Measurements from ENCODE around the gene FAM83C.
"Not testable (repeated sequence)": the region's sequence is repeated elsewhere in the genome, so short reads cannot be mapped to it uniquely, and the experiment has no call there.

The FAM83C gene

GRCh38 chr20:35318502-35319157 is 26.4 kb upstream of the FAM83C start:
- no peak for DNase-seq (ENCODE audit: low read depth)

GRCh38 chr20:35317416-35318210 is 25.4 kb upstream of the FAM83C start:
- DNase-seq (ENCODE audit: low read depth), result no peak

DNA sequence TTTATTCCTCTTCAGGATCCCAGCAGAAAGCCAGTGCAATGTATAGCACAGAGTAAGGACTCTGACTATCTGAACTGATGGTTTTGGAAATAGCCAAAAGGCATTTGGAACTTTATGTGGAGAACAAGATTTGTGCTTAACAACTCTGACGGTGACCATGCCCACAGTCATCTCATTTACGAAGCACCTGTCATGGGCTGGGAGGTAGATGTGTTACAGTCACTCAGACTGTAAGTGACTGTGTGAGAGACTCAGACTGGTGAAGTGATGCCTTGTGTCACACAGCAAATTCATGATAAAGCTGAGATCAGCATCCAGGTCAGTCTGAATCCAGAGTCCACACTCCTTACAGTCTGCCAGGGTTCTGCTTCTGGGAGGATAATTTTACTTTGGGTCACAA is 23.9 kb upstream of the FAM83C start:
- no peak for DNase-seq (ENCODE audit: low read depth)

DNA sequence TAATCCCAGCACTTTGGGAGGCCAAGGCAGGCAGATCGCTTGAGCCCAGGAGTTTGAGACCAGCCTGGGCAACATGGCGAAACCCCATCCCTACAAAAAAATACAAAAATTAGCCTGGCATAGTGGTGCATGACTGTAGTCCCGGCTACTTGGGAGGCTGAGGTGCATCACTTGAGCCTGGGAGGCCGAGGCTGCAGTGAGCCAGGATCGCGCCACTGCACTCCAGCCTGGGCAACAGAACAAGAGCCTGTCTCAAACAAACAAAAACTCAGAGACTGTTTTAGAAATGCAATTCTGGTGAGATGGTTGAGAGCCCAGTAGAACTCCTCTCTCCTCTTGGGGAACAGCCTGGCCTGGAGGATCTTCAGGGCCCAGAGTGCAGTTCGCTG is 23.4 kb upstream of the FAM83C start:
- not testable (repeated sequence) for DNase-seq (ENCODE audit: low read depth)

DNA sequence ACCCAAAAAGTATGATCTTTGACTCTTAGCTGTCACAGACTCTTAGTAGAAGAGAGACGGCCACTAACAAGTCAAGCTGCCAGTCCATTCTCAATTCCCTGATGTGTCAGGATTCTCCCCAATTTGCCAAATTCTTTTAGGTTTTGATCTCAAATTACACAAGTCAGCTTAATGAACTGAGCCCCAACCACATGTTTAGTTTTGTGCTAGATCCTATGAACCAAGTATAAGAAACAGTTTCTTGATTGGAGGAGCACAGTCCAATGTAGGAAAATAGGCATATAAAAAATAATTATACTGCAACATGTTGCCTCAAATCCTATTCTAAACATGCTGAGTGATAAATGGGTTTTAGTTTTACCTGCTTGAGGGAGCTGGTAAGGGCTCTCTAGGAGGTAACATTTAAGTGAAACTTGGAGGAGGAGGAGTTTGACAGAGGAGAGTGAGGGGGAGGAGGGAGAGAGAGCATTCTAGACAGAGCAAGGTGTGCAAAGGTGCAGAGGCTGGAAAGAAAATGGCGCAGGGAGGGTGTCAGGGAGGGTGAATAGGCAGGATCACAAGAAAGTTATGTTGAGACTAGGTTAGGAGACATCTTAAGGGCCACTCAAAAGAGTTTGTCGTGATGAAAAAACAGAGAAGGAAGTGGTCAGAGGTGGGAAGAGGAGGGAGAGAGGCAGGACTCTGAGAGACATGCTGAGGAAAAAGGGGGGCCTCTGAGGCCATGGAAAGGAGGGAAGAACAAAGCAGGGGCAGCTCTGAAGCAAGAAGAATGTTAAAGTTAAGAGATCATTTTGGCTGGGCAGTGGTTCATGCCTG is 22.8 kb upstream of the FAM83C start:
- DNase-seq (ENCODE audit: low read depth), result no peak

DNA sequence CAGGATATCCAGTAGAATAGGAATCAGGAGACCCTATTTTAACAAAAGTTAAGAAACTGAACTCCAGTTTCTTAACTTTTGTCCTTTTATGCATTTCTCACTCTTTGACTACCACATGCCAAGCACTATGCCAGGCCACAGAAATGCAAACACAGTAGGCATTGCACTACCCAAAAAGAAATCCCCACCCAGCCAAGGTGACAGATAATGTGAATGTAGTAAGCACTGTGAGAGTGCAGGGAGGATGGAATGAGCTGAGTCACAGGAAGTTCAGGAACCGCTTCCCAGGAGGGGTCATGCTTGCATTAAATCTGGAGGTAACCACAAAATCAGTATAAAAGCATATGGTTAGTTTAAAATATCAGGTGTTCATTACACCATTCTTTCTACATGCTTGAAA is 20.1 kb upstream of the FAM83C start:
- no peak for DNase-seq (ENCODE audit: low read depth)

DNA sequence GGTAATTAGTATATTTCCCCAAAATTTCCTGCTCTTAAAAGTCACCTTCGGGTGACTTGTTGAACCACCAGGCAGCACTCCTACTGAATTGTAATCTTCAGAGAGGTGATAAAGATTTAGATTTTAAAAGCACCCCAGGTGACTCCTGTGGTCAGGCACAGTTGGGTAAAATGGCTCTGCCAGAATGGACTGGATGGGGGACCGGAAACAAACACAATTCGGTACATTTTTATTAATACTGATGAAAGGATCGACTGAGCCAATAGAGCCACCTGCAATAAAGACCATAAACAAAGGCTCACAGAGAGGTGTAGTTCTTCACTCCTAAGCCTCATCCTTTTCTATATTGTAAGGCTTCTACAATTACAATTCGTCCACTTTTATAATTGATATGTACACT is 19.6 kb upstream of the FAM83C start:
- no peak for DNase-seq (ENCODE audit: low read depth)

DNA sequence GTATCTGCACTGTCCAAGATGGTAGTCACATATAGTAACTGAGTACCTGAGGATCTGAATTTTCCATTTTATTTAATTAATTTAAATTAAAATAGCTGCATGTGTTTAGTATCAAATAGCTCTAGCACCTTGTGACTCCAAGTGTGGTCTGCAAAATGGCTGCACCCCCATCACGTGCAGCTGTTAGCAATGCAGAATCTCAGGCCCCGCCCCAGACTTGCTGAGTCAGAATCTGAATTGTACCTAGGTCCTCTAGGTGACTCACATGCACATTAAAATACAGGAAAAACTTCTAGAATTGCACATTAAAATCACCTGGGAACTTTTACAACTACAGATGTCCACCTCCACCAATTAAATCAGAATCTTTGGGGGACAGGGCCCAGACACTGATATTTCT is 19.2 kb upstream of the FAM83C start:
- DNase-seq (ENCODE audit: low read depth), result no peak

DNA sequence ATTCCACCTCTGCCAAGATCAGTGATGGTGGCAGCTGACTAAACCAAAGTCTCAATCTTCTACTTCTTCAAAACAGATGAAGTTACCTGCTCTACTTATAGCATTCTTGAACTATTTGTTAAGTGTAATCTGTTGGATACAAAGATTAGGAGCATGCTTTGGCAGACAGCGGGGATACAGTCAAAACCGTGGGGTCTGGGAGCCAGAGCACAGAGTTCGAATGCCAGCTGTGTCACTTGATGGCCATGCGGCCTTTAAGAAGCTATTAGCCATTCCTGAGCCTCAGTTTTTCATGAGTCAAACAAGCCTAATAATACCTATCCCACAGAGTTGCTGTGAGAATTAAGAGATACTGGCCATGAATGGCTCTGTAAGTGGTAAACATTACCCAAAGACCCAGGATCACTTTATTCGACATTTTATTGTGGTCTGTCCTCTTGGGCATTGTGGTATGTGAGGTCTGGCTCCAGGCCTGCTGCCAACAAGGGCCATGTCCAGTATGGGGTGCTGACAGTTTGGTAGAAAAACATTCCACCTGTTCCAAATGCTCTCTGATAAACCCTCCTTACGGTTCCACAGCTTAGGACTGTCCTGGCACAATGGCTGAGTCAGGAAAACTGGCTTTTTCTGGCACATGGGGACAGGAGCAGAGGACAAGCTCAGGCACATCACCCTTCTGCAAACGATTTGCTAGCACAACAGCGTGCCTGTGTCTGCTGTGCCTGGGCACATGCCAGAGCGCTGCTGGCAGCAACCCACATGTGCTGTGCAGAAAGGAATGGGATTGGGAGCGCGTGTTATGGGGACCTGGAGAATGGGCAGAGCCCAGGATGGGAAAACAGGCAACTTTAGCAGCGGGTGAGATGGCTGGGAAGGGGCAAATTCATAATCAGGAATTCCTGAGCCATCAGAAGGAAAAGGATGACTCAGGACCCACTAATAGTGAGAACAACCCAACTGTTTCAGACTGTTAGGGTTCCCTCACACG is 15.7 kb upstream of the FAM83C start:
- no peak for DNase-seq (ENCODE audit: low read depth)

DNA sequence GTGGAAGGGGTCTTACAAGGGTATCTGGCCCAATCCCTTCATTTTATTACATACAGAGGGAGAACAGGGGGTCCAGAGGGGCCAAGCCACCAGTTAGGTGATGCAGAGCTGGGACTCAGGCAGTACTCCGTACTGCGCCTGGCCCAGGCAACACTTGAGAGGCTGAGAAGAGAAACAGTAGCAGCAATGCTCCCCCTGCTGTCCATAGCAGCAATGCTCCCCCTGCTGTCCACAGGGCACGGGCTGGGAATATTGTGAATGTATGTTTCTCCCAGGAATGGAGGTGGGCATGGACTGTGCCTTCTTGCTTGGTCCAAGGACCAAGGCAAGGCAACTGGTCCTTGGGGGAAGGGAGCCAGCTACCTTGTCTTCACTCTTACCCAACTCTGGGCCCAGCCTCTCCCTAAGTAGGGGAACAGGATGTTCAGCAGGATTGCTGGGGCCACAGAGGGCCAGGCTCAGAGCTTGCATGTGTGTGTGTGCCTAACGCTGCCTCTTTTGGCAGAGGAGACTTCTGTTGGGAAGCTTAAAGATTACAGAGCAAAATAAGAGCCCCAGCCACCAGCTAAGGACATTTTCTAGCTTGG is 14.8 kb upstream of the FAM83C start:
- no peak for DNase-seq (ENCODE audit: low read depth)

GRCh38 chr20:35305682-35306556 is 13.7 kb upstream of the FAM83C start:
- DNase-seq (ENCODE audit: low read depth), result no peak

- no peak for DNase-seq (ENCODE audit: low read depth)
These were observed 12.7 kb upstream of the FAM83C start for GRCh38 chr20:35304956-35305355.

GRCh38 chr20:35303735-35304491 is 11.7 kb upstream of the FAM83C start:
- peak; percentile 70 for DNase-seq (ENCODE audit: low read depth)

- DNase-seq (ENCODE audit: low read depth), result no peak
These were observed 11.1 kb upstream of the FAM83C start for GRCh38 chr20:35303382-35303734.

- no peak for DNase-seq (ENCODE audit: low read depth)
These were observed 10.5 kb upstream of the FAM83C start for GRCh38 chr20:35302421-35303335.

DNA sequence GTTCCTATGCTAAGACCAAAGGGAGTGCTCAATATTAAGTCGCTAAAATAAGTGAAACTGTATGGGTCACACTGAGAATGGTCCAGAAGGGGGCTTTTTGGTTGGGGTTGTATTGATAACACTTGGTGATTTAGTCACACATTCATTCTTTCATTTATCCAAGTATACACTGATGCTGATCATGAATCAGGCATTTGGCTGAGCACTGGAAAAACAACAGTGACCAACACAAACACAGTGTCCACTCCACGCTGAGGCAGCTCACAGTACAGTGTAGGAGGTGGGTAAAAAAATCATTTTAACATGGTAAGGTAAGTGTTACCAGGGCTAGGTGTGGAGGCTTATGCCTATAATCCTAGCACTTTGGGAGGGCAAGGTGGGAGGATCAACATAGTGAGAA is 9.2 kb upstream of the FAM83C start:
- DNase-seq (ENCODE audit: low read depth), result no peak

DNA sequence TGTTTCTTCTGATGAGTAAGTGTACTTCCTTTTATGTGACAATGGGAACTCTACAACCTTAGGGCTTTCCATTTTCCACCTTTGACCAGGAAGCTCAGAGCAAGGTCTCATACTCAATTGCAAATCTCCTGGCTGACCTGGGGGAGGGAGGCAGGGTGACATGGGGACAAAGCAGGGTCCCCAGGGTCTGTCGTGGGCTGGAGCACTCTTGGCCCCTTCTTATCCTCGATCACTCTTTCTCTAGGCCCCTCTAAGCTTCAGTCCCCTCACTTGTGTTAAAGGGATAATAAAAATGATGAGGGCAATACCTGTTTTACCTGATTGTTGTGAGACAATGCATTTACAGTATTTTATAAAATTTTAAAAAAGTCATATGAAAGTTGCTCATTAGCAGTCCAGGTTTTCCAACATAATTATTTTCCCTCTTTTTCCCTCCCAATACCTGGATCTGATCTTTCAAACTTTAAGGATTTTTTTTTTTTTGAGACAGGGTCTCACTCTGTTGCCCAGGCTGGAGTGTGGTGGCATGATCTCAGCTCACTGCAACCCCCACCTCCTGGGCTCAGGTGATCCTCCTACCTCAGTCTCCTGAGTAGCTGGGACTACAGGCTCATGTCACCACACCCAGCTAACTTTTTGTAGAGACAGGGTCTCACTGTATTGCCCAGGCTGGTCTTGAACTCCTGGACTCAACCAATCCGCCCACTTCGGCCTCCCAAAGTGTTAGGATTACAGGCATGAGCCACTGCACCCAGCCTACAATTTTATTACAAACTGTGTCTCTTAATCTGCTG is 8.4 kb upstream of the FAM83C start:
- DNase-seq (ENCODE audit: low read depth), result no peak

DNA sequence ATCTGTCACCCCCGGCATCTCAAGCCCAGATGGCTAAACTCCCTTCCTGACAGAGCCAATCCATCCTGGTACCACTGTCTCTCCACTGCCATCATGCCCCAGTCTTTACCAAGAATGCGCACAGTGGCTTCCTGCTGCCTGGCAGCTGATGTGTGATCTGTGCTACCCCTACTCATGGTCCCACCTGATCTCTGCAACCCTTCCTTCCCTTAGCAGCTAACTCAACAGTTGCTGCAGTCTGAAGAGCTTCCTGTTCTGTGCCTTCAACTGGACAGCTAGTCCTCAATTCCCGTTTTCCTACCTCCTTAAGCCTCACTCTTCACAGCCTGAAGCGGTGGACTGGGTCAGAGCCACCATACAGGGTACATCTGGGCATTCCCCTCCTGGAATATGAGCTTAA is 7.6 kb upstream of the FAM83C start:
- DNase-seq (ENCODE audit: low read depth), result no peak

Data from stimulated activated CD8-positive, alpha-beta memory T cell treated with anti-CD3 and anti-CD28 coated beads, Interleukin-15, amount 100 ng/mL, for 1 hour (primary cell).